Glutamatergic neuron (in vitro differentiated cells): ENCODE measurements around the gene TRIM67. TPM values are rescaled to one million over a fixed set of nuclear protein-coding genes. Genes with fewer than 3 reads are reported as not detected.

Experiments used
- DNase-seq: peaks from one replicate; pipeline ENCODE4 v3.0.0; 2022
- H3K27ac Mint-ChIP-seq: one replicate; pipeline ENCODE4 v1.8.0; 2020; ENCODE audit warnings: mild to moderate bottlenecking, mixed read lengths, inconsistent platforms; ENCODE audit not compliant: unreplicated experiment
- H3K27me3 Mint-ChIP-seq: one replicate; pipeline ENCODE4 v1.8.0; 2020; ENCODE audit warnings: mild to moderate bottlenecking, moderate library complexity, mixed read lengths, inconsistent platforms; ENCODE audit not compliant: unreplicated experiment
- H3K36me3 Mint-ChIP-seq: one replicate; pipeline ENCODE4 v1.8.0; 2020; ENCODE audit warnings: mild to moderate bottlenecking, mixed read lengths, inconsistent platforms; ENCODE audit not compliant: unreplicated experiment
- H3K4me1 Mint-ChIP-seq: one replicate; pipeline ENCODE4 v1.8.0; 2020; ENCODE audit warnings: mild to moderate bottlenecking, low read depth, mixed read lengths, inconsistent platforms; ENCODE audit not compliant: unreplicated experiment
- H3K4me3 Mint-ChIP-seq: one replicate; pipeline ENCODE4 v1.8.0; 2020; ENCODE audit warnings: mild to moderate bottlenecking, mixed read lengths, inconsistent platforms; ENCODE audit not compliant: unreplicated experiment
- H3K9me3 Mint-ChIP-seq: one replicate; pipeline ENCODE4 v1.8.0; 2020; ENCODE audit warnings: mild to moderate bottlenecking, moderate library complexity, mixed read lengths, inconsistent platforms; ENCODE audit not compliant: unreplicated experiment
- CTCF ChIP-seq: fragments of 200-600 bp; sonication (generic); IDR thresholded peaks from one replicate; pipeline ENCODE4 v1.5.0; 2021; ENCODE audit not compliant: partially characterized antibody, unreplicated experiment
- total RNA-seq: library from RNA; stranded (reverse); fragmentation: NEBNext Ultra II Directional; extraction: Animal tissue kit (Norgen Biotek cat#: 25700); gene quantifications from one replicate; pipeline ENCODE4 v1.2.1, GENCODE V29; 2021; ENCODE audit not compliant: unreplicated experiment

Gene TRIM67
- total RNA-seq, 1 donor from 2014 or later = 3.9 TPM

GRCh38 chr1:231201979-231202633 is 40.2 kb downstream of the TRIM67 start:
- no peak for DNase-seq
- Mint-ChIP-seq H3K4me1 (no peaks in the 10 kb centered on the region), H3K4me3 (no peak overlapping the region), H3K9me3 (peaks cover 2% of the 10 kb centered on the region), H3K36me3 (no peaks in the 10 kb centered on the region), H3K27me3 (peaks cover 10% of the 10 kb centered on the region), H3K27ac (no peak overlapping the region)
- no peak for TF ChIP-seq CTCF

GRCh38 chr1:231203259-231204057 is 41.6 kb downstream of the TRIM67 start:
- no peak for DNase-seq
- no peak for TF ChIP-seq CTCF
- H3K4me1 Mint-ChIP-seq = no peaks in the 10 kb centered on the region
- H3K36me3 Mint-ChIP-seq = no peaks in the 10 kb centered on the region
- no peak overlapping the region for H3K4me3 Mint-ChIP-seq
- H3K27ac Mint-ChIP-seq = no peak overlapping the region
- H3K9me3 Mint-ChIP-seq = peaks cover 2% of the 10 kb centered on the region
- peaks cover 10% of the 10 kb centered on the region for H3K27me3 Mint-ChIP-seq

GRCh38 chr1:231206856-231207255 is 45.0 kb downstream of the TRIM67 start:
- Mint-ChIP-seq H3K27ac (no peak overlapping the region), H3K4me3 (no peak overlapping the region), H3K4me1 (no peaks in the 10 kb centered on the region), H3K36me3 (no peaks in the 10 kb centered on the region), H3K9me3 (no peaks in the 10 kb centered on the region), H3K27me3 (peaks cover 5% of the 10 kb centered on the region)
- DNase-seq = no peak
- no peak for TF ChIP-seq CTCF

GRCh38 chr1:231207437-231207836 is 45.6 kb downstream of the TRIM67 start:
- Mint-ChIP-seq H3K36me3 (no peaks in the 10 kb centered on the region), H3K4me3 (no peak overlapping the region), H3K27ac (no peak overlapping the region), H3K27me3 (peaks cover 7% of the 10 kb centered on the region), H3K9me3 (peaks cover 2% of the 10 kb centered on the region), H3K4me1 (no peaks in the 10 kb centered on the region)
- no peak for TF ChIP-seq CTCF
- no peak for DNase-seq

- H3K36me3 Mint-ChIP-seq = no peaks in the 10 kb centered on the region
- TF ChIP-seq CTCF = no peak
- DNase-seq = no peak
- H3K4me3 Mint-ChIP-seq = no peak overlapping the region
- no peaks in the 10 kb centered on the region for H3K4me1 Mint-ChIP-seq
- H3K27ac Mint-ChIP-seq = no peak overlapping the region
- H3K27me3 Mint-ChIP-seq = peaks cover 10% of the 10 kb centered on the region
- H3K9me3 Mint-ChIP-seq = peaks cover 2% of the 10 kb centered on the region
These were observed 47.1 kb downstream of the TRIM67 start for GRCh38 chr1:231208980-231209379.
